IMR-90 (cell line): ENCODE results near the gene ATP2A3.

Source experiments
- BHLHE40 ChIP-seq: fragments of 150-350 bp; IDR thresholded peaks from 2 replicates; pipeline ENCODE4 v1.6.1; 2016; ENCODE audit warnings: mild to moderate bottlenecking, low read depth, low read length
- NFE2L2 ChIP-seq: fragments of 150-350 bp; IDR thresholded peaks from 2 replicates; pipeline ENCODE4 v1.6.1; 2016; ENCODE audit warnings: low read depth, mild to moderate bottlenecking, low read length
- POLR2A ChIP-seq: IDR thresholded peaks from 2 replicates; pipeline ENCODE4 v1.6.1; 2012; ENCODE audit warnings: mild to moderate bottlenecking, low read depth, low read length
- SMC3 ChIP-seq: fragments of 150-350 bp; IDR thresholded peaks from 2 replicates; pipeline ENCODE4 v1.6.1; 2016; ENCODE audit warnings: low read depth, mild to moderate bottlenecking, antibody characterized with exemption, low read length, moderate library complexity
- TF ChIP-seq, protein P1 (sequence below): conservative IDR thresholded peaks from 2 replicates; pipeline ENCODE4 v1.5.1; 2012; ENCODE audit warnings: mild to moderate bottlenecking, low read depth, low read length, improper control_type of control experiment

DNA sequence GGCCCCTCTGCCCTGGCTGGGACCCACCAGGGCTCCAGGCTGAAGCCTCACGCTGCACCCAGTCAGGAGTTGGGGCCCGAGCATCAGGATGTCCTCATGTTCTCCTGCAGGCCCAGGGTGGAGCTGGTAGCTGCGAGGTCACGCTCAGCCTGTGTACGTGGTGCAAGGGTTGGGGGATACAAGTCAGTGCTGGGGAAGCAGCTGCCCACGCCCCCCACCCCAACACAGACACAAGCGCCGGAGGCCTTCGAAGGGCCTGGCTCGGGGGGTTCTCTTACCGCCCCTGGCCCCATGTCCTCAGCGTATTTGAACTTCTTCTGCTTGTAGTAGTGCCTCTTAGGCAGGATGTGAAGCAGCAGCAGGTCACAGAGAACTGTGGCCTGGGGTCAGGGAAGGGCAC, 66.5 kb downstream of the ATP2A3 start:
- TF ChIP-seq POLR2A = no peak
- no peak for TF ChIP-seq SMC3
- TF ChIP-seq, protein P1, sequence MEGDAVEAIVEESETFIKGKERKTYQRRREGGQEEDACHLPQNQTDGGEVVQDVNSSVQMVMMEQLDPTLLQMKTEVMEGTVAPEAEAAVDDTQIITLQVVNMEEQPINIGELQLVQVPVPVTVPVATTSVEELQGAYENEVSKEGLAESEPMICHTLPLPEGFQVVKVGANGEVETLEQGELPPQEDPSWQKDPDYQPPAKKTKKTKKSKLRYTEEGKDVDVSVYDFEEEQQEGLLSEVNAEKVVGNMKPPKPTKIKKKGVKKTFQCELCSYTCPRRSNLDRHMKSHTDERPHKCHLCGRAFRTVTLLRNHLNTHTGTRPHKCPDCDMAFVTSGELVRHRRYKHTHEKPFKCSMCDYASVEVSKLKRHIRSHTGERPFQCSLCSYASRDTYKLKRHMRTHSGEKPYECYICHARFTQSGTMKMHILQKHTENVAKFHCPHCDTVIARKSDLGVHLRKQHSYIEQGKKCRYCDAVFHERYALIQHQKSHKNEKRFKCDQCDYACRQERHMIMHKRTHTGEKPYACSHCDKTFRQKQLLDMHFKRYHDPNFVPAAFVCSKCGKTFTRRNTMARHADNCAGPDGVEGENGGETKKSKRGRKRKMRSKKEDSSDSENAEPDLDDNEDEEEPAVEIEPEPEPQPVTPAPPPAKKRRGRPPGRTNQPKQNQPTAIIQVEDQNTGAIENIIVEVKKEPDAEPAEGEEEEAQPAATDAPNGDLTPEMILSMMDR = no peak
- no peak for TF ChIP-seq NFE2L2
- no peak for TF ChIP-seq BHLHE40
